Panc1 (cell line): Measurements from ENCODE around the gene SGCE.

Source experiments
- CTCF ChIP-seq: fragments of 450-650 bp; IDR thresholded peaks from 2 replicates; pipeline ENCODE4 v1.5.1; 2017; ENCODE audit warnings: mild to moderate bottlenecking
- POLR2AphosphoS5 ChIP-seq: IDR thresholded peaks from 2 replicates; pipeline ENCODE4 v1.6.1; 2012; ENCODE audit warnings: mild to moderate bottlenecking, low read depth, low read length, moderate library complexity

DNA sequence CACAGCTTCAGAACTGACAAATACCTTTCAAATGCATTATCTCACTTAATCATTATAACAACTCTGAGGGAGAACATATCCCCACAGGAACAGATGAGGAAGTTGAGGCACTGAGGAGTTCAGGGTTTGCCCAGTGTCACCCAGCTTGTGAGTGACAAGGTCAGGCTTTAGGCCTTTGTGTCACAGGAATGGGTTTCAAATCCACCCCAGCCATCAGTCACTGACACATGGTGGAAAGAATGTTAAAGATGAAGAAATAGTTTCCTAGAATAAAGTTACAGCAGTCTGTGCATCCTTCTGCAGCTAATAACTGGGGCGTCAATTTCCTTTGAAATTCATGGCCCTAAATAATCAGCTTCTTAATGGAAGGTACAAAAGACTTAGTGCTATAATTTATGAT, 37.8 kb downstream of the SGCE start:
- TF ChIP-seq CTCF: no peak
- no peak for TF ChIP-seq POLR2AphosphoS5
